HCT116 (cell line): ENCODE results near the gene PML.
A peak's percentile ranks its signal among the peaks of the same experiment; 100 is the strongest.

Experiments
- ATF3 ChIP-seq: IDR thresholded peaks from 2 replicates; pipeline ENCODE4 v1.6.1; 2012
- CTCF ChIP-seq, 3 experiments: fragments of 200-600 bp in 1 of 3; sonication (generic) in 1 of 3; IDR thresholded peaks in 2 of 3; conservative IDR thresholded peaks in 1 of 3; 2 replicates each; pipeline ENCODE4 v1.5.1; 2012 to 2017; ENCODE audit warnings: low read depth in 2 of 3, low read length in 2 of 3, antibody characterized with exemption in 1 of 3, borderline replicate concordance in 1 of 3, control low read depth in 1 of 3, mild to moderate bottlenecking in 1 of 3, mixed read lengths in 1 of 3, mixed run types in 1 of 3, moderate library complexity in 1 of 3; ENCODE audit not compliant: insufficient read depth in 1 of 3
- EZH2 ChIP-seq: fragments of 200-600 bp; sonication (generic); IDR thresholded peaks from 2 replicates; pipeline ENCODE4 v1.6.1; 2017; ENCODE audit warnings: antibody characterized with exemption, mixed run types
- EZH2phosphoT487 ChIP-seq: fragments of 200-600 bp; IDR thresholded peaks from 2 replicates; pipeline ENCODE4 v1.6.1; 2018; ENCODE audit warnings: antibody characterized with exemption, borderline replicate concordance
- FOSL1 ChIP-seq: IDR thresholded peaks from 2 replicates; pipeline ENCODE4 v1.6.1; 2012; ENCODE audit warnings: low read depth
- JUND ChIP-seq: IDR thresholded peaks from 2 replicates; pipeline ENCODE4 v1.6.1; 2012
- MAX ChIP-seq: IDR thresholded peaks from 2 replicates; pipeline ENCODE4 v1.6.1; 2012
- POLR2A ChIP-seq: IDR thresholded peaks from 2 replicates; pipeline ENCODE4 v1.7.0; 2011; ENCODE audit warnings: borderline replicate concordance; ENCODE audit not compliant: insufficient read depth, insufficient read length; ENCODE audit errors: extremely low read depth
- POLR2AphosphoS5 ChIP-seq: IDR thresholded peaks from 2 replicates; pipeline ENCODE4 v1.6.1; 2011; ENCODE audit warnings: mild to moderate bottlenecking, low read depth, low read length, moderate library complexity
- REST ChIP-seq: IDR thresholded peaks from 2 replicates; pipeline ENCODE4 v1.6.1; 2012; ENCODE audit warnings: low read depth
- SIN3A ChIP-seq: IDR thresholded peaks from 2 replicates; pipeline ENCODE4 v1.6.1; 2012; ENCODE audit warnings: low read depth
- SP1 ChIP-seq: IDR thresholded peaks from 2 replicates; pipeline ENCODE4 v1.6.1; 2012; ENCODE audit warnings: low read depth
- ZBTB33 ChIP-seq: IDR thresholded peaks from 2 replicates; pipeline ENCODE4 v1.6.1; 2011; ENCODE audit warnings: mild to moderate bottlenecking, low read length, moderate library complexity; ENCODE audit not compliant: insufficient replicate concordance; ENCODE audit errors: extremely low read depth
- ZNF274 ChIP-seq: fragments of 200-500 bp; sonication (Bioruptor generic); IDR thresholded peaks from 2 replicates; pipeline ENCODE4 v1.6.1; 2014; ENCODE audit warnings: mild to moderate bottlenecking, low read depth, low read length, inconsistent platforms

GRCh38 chr15:73983211-73983727 lies 11.2 kb upstream of the PML start:
- TF ChIP-seq ATF3 (no peak), CTCF (IDR thresholded peaks at IDR 0.05 in 2 of 3, conservative IDR thresholded peaks at IDR 0.05 in 1 of 3; ENCODE audit: borderline replicate concordance in 1 of 3, insufficient read depth in 1 of 3, low read depth in 2 of 3, low read length in 2 of 3) (no peak), REST (no peak), POLR2A (no peak), ZBTB33 (no peak), MAX (peak; percentile 44; the same call in 1 of the 2 replicates), POLR2AphosphoS5 (peak; percentile 33; the same call in 1 of the 2 replicates), EZH2phosphoT487 (no peak), FOSL1 (peak; percentile 30; the same call in 1 of the 2 replicates), SIN3A (no peak), SP1 (no peak), EZH2 (no peak), JUND (peak; percentile 43; the same call in 1 of the 2 replicates), ZNF274 (no peak)
